Activated CD4-positive, CD25-positive, alpha-beta regulatory T cell treated with anti-CD3 and anti-CD28 coated beads, Interleukin-2, amount 50 U/mL, for 72 hours (primary cell): ENCODE measurements around the gene APBB1IP.

Experiments
- DNase-seq: peaks from one replicate; pipeline ENCODE4 v3.0.0; 2021

Gene APBB1IP

GRCh38 chr10:26509307-26509706, 71.2 kb downstream of the APBB1IP start:
- DNase-seq, result no peak

DNA sequence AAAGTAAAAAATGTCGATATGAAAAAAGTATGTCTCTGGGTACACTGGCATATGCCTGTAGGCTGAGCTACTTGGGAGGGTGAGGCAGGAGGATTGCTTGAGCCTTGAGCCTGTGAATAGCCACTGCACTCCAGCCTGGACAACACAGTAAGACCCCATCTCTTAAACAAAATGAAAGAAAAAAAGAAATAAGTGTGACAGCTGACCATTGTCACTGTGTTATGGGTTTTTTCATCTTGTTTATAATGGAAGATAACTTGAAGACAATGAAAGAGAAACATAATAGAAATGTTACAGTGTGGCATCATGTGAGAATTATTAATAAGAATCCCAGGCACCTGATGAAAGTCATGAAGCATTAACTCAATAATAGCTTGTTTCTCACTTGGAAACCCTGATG, 75.0 kb downstream of the APBB1IP start:
- no peak for DNase-seq

DNA sequence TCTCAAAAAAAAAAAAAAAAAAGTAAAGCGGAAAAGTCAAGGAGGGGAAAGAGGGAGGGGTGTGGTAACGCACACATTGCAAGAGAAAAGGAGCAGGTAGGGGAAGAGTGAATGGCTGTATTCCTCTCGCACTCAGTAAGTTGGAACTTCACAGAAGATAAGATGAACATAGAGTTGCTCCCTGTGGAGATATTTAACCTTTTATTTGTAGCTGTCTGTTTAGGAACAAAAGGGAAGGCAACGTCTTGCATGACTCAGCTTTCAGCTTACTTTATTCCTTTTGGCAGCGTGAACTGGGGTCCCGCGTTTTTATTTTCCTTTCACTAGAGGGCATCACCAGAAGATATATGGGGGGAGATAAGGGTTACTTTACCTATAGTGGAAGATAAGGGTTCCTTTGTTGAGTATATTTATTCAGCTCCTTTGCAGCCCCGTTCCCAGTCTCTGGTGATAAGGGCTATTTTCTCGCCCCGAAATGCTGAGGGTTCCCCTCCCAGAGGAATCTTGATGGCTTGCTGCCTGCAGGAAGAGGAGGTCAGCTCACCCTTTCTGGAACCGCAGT, 78.5 kb downstream of the APBB1IP start:
- DNase-seq, result no peak

DNA sequence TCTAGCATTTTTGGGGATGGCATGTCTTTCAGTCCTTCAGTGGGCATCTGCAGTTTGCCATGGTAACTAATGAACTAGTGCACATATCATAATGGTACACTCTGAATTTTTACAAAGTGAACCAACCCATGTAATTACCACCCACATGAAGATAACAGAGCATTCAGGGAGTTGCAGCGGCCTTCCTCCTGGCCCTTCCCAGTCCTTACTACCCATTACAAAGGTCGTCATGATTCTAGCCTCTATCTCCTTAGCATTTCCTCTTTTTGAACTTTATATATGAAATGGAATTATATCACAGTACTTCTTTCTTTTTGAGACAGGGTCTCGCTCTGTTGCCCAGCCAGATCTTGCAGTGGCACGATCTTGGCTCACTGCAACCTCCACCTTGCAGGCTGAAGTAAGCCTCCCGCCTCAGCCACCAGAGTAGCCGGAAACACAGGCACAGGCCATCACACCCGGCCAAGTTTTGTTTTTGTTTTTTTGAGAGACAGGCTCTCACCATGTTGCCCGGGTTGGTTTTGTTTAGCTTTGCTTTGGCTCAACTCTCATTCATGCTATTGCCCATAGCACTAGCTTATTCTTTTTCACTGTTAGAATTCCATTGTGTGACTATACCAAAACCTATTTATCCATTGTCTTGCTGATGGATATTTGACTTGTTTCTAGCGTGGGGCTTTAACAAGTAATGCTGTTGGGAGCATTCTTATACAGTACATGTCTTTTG, 79.2 kb downstream of the APBB1IP start:
- no peak for DNase-seq

- DNase-seq, result no peak
These were observed 81.7 kb downstream of the APBB1IP start for GRCh38 chr10:26519803-26520202.

- DNase-seq, result no peak
These were observed 82.4 kb downstream of the APBB1IP start for GRCh38 chr10:26520575-26520974.

GRCh38 chr10:26524161-26524896, 86.2 kb downstream of the APBB1IP start:
- DNase-seq, result no peak

DNA sequence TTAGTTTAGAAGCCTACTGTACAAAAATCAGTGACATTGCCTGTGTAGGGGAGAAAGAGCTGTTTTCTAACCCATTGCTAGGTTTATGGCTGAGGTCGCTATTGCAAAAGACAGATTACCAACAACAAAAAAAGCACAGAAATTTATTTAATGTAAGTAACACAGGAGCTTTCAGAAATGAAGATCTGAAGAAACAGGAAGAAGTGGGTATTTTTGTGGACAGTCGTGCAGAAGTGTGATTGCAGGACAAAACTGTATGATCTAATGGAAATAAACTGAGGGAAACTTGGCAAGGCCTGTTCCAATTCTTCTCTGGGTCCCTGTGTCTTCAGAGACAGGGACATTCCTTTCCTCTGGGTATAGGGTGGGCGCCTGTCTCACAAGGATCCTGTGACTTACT, 87.4 kb downstream of the APBB1IP start:
- DNase-seq, result no peak

DNA sequence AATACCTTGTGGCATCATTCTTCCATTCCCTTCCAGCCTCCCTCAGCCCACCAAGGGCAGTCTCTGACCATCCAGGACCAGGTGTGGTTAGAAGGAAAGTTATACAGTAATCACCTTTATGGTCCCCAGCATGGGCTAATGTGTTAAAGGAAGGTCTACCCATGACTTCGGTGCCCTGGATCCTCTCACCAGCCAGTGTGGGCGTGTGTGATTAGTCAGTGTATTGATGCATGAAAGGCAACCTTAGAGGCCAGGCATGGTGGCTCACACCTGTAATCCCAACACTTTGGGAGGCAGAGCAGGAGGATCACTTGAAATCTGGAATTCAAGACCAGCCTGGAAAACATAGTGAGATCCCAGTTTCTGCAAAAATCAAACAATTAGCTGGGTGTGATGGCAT, 88.9 kb downstream of the APBB1IP start:
- DNase-seq, result no peak

- DNase-seq, result no peak
These were observed 89.9 kb downstream of the APBB1IP start for GRCh38 chr10:26528048-26528447.

DNA sequence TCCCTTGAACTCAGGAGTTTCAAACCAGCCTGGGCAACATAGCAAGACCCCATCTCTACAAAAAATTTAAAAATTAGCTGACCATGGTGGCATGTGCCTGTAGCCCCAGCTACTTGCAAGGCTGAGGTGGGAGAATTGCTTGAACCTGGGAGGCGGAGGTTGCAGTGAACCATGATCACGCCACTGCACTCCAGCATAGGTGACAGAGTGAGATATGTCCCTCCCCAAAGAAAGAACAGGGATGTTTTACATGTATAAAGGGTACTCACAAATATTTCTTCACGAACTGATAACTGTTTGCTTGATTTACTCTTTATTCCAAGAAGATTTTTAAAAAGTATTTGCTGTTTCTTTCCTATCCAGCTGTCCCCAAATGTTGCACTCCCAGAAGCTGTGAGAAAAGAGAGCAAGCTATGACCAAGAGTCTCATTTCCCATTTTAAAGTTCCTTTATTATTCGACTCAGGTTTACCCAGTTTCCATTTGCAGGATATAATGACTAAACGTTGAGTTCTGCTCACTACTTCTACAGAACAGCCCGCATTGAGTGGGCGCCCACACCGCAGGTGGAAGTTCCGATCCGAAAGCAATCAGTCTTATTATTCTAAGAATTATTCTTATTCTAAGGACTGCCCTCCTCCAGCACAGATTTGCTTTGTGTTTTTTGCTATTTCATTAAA, 90.7 kb downstream of the APBB1IP start:
- DNase-seq, result no peak

DNA sequence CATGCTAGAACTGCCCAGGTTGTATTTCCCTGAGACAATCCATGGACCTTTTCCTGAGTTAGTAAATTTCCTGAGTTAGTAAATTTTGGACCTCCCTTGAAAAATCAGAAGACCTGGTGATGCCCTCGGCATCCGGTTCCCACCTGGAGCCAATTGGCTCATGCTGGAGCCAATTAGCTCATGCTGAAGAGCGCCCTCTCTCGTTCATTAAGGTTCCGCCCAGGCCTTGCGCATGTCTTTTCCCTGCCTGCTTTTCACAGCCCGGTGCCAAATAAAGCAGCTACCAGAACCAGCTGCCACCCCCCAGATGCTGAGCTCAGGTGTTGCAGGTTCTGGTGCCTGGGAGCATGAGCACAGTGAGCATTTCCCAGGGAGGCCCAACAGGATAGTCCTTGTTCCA, 96.2 kb downstream of the APBB1IP start:
- no peak for DNase-seq

GRCh38 chr10:26540601-26541000, 102.5 kb downstream of the APBB1IP start:
- no peak for DNase-seq

DNA sequence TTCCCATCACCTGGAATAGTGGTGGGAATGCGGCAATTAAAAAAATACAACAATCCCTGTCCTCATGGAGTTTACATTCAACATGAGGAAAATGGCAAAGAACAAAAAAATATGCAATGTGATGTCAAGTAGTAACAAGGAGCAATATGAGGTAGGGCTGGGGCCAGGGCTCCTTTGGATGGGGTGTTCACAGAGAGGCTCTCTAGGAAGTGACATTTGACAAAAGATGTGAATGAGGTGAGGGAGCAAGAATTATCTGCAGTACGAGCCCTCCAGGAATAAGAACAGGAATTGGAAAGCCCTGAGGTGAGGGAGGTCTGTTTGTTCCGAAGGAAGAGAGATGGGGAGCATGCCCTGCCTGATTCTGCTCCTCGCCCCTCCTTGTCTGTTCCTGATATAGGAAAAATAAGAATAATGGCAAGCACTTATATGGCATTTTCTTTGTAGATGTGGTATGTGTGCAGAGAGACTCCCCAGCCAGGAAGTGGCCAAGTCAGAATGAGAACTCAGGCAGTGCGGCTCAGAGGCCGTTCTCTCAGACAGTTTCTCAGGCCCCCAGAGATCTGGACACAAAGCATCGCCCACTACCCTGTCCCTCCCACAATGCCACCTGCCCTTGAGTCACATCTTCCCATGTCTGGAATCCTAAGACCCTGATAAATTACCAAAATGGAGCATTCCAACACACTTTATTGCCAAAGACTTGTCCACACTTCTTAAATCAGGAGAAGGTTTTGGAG, 105.6 kb downstream of the APBB1IP start:
- DNase-seq, result no peak

DNA sequence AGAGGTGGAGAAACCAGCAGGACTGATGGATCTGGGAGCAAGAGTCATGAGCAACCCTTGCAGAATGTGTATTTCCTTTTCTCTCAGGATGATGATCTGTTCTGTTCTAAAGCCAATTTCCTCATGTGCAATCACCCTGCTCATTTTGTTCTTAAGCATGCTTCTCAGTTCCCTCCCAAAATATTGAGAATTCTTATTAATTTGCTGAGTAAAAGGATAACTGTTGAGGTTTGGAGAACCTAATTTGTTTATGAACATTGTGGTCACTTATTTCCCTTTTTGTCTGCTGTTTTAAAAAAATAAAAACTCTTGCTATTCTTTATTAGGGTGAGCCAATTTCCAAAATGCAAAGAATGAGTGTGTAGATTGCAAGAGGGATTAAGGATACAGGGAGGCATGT, 106.8 kb downstream of the APBB1IP start:
- DNase-seq, result no peak

DNA sequence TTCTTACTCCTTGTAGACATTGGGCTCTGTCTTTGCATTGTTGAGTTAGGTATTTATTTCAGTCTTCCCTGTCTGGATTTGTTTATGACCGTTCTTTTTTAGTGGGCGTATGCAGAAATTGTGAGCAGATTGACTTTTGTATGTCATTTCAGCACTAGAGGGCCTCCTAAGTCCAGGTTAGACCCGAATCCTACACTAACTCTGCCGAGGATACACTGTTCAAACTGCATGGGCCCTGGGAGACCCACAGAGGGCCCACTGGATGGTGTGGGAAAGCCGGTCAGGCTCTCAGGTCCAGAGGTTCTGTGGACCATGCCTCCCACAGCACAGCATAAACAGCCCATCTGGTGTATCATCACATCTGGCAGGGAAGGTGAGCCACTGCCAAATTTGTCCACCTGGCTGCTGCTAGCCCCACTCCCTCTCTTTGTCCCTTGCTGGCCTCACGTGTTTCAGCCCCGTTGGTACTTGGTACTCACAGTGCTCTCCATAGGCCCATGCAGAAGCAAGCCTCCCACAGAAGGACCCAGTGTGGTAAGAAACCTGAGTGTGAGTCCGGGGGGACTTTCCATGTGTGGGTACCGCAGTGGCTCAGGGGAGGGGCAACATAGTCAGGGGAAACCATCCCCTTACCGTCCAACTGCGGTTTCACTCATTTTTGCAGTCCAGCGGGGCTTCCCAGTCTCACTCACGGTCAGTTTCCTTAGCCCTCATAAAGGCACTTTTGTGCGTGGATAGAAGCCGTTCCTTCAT, 112.8 kb downstream of the APBB1IP start:
- DNase-seq, result no peak

DNA sequence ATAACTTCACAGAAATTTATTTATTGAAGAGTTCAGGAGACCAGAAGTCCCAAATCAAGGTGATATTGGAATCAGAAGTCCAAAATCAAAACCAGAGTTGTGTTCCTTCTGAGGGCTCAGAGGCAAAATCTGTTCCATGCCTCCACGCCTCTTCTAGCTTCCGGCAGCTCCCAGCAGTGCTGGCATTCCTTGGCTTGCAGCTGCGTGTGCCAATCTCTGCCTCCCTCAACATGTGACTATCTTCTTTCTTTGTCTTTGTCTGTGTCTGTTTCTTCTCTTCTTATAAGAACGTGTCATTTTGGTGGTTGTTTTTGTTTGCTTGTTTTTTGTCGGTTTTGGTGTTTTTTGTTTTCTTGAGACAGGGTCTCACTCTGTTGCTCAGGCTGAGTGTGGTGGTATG, 116.1 kb downstream of the APBB1IP start:
- no peak for DNase-seq

GRCh38 chr10:26555719-26556368, 117.7 kb downstream of the APBB1IP start:
- no peak for DNase-seq

DNA sequence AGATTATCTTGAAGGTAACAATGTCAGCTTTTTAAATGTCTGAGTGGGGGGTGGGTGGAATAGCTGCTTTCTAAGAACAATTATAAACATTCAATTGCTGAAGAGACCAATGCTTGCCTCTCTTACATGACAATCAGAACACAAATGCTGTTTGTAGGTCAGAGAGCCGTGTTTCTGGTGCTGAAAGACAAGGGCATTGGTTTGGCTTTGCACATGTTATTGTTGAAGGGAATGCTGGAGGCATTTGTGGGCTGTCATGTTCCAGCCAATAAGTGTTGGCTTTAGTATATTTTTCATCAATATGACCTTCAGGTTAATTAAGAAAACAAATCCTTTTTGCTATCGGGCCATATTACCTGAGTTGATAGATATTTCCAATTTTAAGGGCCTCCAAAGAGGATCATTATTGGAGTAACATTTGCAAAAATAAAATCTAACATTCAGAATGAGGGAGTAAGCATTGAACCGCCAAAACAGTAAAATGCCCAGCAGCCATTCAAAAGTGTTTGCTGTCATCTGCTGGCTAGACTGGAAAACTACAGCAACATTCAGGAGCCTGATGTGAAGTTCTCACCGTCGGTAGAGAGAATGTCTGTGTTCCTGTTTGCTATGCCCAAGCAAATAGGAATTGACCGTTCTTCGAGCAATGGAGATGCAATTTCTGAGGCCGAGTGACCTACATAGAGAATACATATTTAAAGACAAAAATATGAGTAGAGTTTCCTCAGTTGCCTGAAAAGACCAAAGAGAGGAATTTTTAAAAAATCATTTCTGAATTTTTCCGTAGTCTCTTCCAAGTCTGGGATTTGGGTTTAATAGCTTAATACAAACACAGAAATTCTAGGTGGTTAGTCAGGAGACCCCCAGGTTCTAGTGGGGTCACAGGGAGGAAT, 118.9 kb downstream of the APBB1IP start:
- no peak for DNase-seq

DNA sequence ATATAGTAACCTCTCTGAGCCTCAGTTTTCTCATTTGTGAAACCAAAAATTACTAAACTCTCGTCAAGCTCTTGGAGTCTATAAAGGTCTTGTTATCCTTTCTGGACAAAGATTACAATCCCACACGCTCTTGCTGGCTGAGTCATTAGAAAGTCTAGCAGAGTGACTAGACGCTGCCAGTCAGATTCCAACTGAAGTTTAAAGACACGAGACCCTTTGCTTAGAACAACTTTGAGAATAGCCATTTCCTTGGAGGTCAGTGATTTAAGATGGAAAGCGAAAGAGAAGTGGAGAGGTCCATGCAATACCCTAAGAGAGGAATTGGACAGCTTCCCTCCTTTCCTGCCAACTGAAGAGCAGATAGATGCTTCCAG, 119.5 kb downstream of the APBB1IP start:
- no peak for DNase-seq
